Measurements from ENCODE around the gene ERVW-1.
"Not testable (repeated sequence)": the region's sequence is repeated elsewhere in the genome, so short reads cannot be mapped to it uniquely, and the experiment has no call there.

ERVW-1 gene

GRCh38 chr7:92485974-92486373 lies 8.2 kb upstream of the ERVW-1 start:
- Mint-ChIP-seq H3K27me3 (no peaks in the 10 kb centered on the region), H3K9me3 (no peaks in the 10 kb centered on the region), H3K4me3 (no peak overlapping the region), H3K36me3 (ENCODE audit: insufficient read depth) (peaks cover 18% of the 10 kb centered on the region), H3K4me1 (no peaks in the 10 kb centered on the region), H3K27ac (ENCODE audit: low read depth) (no peak overlapping the region)
- no peak for DNase-seq (ENCODE audit: low spot score in 2 of 2)
- ATAC-seq (replicated peaks; ENCODE audit: extremely low read depth, poor library complexity, severe bottlenecking): no peak

- DNase-seq (ENCODE audit: low spot score in 2 of 2): no peak
- Mint-ChIP-seq H3K9me3 (no peaks in the 10 kb centered on the region), H3K27ac (ENCODE audit: low read depth) (no peak overlapping the region), H3K27me3 (no peaks in the 10 kb centered on the region), H3K4me1 (no peaks in the 10 kb centered on the region), H3K4me3 (no peak overlapping the region), H3K36me3 (ENCODE audit: insufficient read depth) (peaks cover 13% of the 10 kb centered on the region)
- no peak for ATAC-seq (replicated peaks; ENCODE audit: extremely low read depth, poor library complexity, severe bottlenecking)
Measured at GRCh38 chr7:92485267-92485892, 7.6 kb upstream of the ERVW-1 start.

DNA sequence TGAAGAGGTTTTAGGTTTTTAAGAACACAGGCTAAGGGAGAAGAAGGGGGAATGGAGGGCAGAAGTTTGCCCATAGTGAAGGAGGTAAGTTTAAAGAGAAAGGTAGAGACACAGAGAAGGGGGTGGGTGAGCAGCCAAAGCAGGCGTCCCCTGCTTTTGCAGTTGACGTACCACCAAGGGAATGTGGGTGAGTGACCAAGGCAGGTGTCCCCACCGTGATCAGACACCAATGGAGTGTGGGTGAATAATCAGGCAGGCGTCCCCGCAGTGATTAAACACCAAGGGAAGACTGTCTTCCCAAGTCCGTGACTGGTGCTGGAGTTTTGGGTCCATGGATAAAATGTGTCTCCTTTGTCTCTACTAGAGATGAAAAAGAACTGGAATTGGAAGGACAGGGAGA lies 6.5 kb upstream of the ERVW-1 start:
- H3K4me1 Mint-ChIP-seq, H3K4me3 Mint-ChIP-seq: not testable (repeated sequence)

DNA sequence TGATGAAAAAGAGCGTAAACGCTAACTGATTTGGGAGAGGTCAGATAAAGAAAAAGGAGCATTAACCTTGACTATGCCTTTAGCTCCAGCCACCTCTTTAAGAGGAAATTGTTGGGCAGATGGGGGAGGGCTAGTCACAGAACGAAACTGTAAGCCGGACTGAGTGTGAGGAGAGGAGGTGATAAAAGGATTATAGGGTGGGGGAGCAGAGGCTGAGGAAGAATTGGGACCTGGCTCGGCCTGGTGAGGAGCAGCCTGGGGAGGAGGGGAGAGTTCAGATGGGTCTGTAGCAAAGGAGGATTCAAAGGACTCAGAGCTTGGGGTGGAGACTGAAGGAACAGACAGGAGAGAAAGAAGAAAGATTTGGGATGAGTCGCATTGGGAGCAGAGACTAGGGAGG lies 5.9 kb upstream of the ERVW-1 start:
- not testable (repeated sequence) for H3K27ac Mint-ChIP-seq (ENCODE audit: low read depth); H3K9me3 Mint-ChIP-seq; H3K36me3 Mint-ChIP-seq (ENCODE audit: insufficient read depth); H3K4me3 Mint-ChIP-seq; DNase-seq (ENCODE audit: low spot score in 2 of 2); H3K4me1 Mint-ChIP-seq; H3K27me3 Mint-ChIP-seq; ATAC-seq (replicated peaks; ENCODE audit: extremely low read depth, poor library complexity, severe bottlenecking)

More for the DNA sequence above, 6.5 kb upstream of the ERVW-1 start:
- not testable (repeated sequence) for H3K36me3 Mint-ChIP-seq (ENCODE audit: insufficient read depth); DNase-seq (ENCODE audit: low spot score in 2 of 2); H3K27ac Mint-ChIP-seq (ENCODE audit: low read depth); H3K9me3 Mint-ChIP-seq; H3K27me3 Mint-ChIP-seq; ATAC-seq (replicated peaks; ENCODE audit: extremely low read depth, poor library complexity, severe bottlenecking)

DNA sequence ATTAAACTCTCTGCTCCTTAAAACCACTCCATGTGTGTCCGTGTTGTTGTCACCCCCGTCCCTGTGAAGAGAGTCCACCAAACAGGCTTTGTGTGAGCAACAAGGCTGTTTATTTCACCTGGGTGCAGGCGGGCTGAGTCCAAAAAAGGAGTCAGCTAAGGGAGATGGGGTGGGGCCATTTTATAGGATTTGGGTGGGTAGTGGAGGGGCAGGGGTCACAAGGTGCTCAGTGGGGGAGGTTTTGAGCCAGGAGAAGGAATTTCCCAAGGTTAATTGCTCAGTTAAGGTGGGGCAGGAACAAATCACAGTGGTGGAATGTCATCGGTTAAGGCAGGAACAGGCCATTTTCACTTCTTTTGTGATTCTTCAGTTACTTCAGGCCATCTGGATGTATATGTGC lies 1.4 kb upstream of the ERVW-1 start:
- H3K4me1 Mint-ChIP-seq; H3K27me3 Mint-ChIP-seq; ATAC-seq (replicated peaks; ENCODE audit: extremely low read depth, poor library complexity, severe bottlenecking); DNase-seq (ENCODE audit: low spot score in 2 of 2); H3K9me3 Mint-ChIP-seq; H3K4me3 Mint-ChIP-seq; H3K36me3 Mint-ChIP-seq (ENCODE audit: insufficient read depth); H3K27ac Mint-ChIP-seq (ENCODE audit: low read depth): not testable (repeated sequence)

DNA sequence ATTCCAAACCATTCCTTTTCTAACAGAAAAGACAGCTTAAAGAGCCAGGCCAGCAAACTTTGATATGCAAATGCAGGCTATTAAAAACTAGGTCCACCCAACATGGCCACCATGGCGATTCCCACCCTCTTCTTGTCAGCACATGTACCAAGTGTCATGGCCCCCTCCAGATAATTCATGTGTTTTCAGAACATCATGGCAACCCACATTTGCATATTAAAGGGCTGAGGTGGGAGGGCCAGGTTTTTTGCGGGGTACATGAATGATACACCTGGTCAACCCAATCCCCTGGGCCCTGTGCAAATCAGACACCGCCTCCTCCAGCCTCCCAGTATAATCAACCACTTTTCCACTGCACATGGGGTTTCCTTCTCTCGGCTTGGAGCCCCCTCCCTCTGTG lies 965 bp upstream of the ERVW-1 start:
- ATAC-seq (replicated peaks; ENCODE audit: extremely low read depth, poor library complexity, severe bottlenecking) (no peak), DNase-seq (ENCODE audit: low spot score in 2 of 2) (no peak)
- Mint-ChIP-seq H3K36me3 (ENCODE audit: insufficient read depth) (no peaks in the 10 kb centered on the region), H3K9me3 (no peaks in the 10 kb centered on the region), H3K27me3 (no peaks in the 10 kb centered on the region), H3K4me3 (no peak overlapping the region), H3K27ac (ENCODE audit: low read depth) (no peak overlapping the region), H3K4me1 (no peaks in the 10 kb centered on the region)

- Mint-ChIP-seq H3K27me3 (no peaks in the 10 kb centered on the region), H3K4me1 (no peaks in the 10 kb centered on the region), H3K36me3 (ENCODE audit: insufficient read depth) (no peaks in the 10 kb centered on the region), H3K9me3 (no peaks in the 10 kb centered on the region), H3K4me3 (no peak overlapping the region), H3K27ac (ENCODE audit: low read depth) (no peak overlapping the region)
- no peak for ATAC-seq (replicated peaks; ENCODE audit: extremely low read depth, poor library complexity, severe bottlenecking)
- DNase-seq (ENCODE audit: low spot score in 2 of 2): no peak
Measured at GRCh38 chr7:92478095-92478494, 349 bp upstream of the ERVW-1 start.

GRCh38 chr7:92475851-92476590 lies 1.7 kb downstream of the ERVW-1 start:
- H3K9me3 Mint-ChIP-seq; H3K36me3 Mint-ChIP-seq (ENCODE audit: insufficient read depth); DNase-seq (ENCODE audit: low spot score in 2 of 2); H3K4me1 Mint-ChIP-seq; H3K27me3 Mint-ChIP-seq; ATAC-seq (replicated peaks; ENCODE audit: extremely low read depth, poor library complexity, severe bottlenecking); H3K27ac Mint-ChIP-seq (ENCODE audit: low read depth); H3K4me3 Mint-ChIP-seq: not testable (repeated sequence)

GRCh38 chr7:92475261-92475770 lies 2.4 kb downstream of the ERVW-1 start:
- not testable (repeated sequence) for H3K9me3 Mint-ChIP-seq; H3K4me1 Mint-ChIP-seq; H3K4me3 Mint-ChIP-seq; ATAC-seq (replicated peaks; ENCODE audit: extremely low read depth, poor library complexity, severe bottlenecking); H3K27ac Mint-ChIP-seq (ENCODE audit: low read depth); H3K36me3 Mint-ChIP-seq (ENCODE audit: insufficient read depth); DNase-seq (ENCODE audit: low spot score in 2 of 2); H3K27me3 Mint-ChIP-seq

- H3K4me1 Mint-ChIP-seq; H3K4me3 Mint-ChIP-seq; H3K27ac Mint-ChIP-seq (ENCODE audit: low read depth); H3K9me3 Mint-ChIP-seq; DNase-seq (ENCODE audit: low spot score in 2 of 2); H3K27me3 Mint-ChIP-seq; ATAC-seq (replicated peaks; ENCODE audit: extremely low read depth, poor library complexity, severe bottlenecking); H3K36me3 Mint-ChIP-seq (ENCODE audit: insufficient read depth): not testable (repeated sequence)
Measured at GRCh38 chr7:92473989-92474388, 3.8 kb downstream of the ERVW-1 start.

DNA sequence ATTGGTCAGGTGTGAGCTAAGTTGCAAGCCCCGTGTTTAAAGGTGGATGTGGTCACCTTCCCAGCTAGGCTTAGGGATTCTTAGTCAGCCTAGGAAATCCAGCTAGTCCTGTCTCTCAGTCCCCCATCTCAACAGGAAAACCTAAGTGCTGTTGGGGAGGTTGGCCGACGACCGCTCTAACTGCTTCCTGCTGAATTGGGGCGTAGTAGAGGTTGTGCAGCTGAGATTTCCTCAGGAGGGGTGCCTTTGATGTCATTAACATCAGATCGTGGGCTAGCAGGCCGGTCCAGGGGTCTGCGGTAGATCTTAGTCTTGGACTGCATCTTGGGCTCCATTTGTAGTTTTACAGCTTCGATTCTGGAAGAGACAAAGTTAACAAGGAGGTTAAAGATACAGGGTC lies 9.2 kb downstream of the ERVW-1 start:
- H3K4me3 Mint-ChIP-seq; DNase-seq (ENCODE audit: low spot score in 2 of 2); H3K27ac Mint-ChIP-seq (ENCODE audit: low read depth); ATAC-seq (replicated peaks; ENCODE audit: extremely low read depth, poor library complexity, severe bottlenecking); H3K27me3 Mint-ChIP-seq; H3K36me3 Mint-ChIP-seq (ENCODE audit: insufficient read depth); H3K4me1 Mint-ChIP-seq; H3K9me3 Mint-ChIP-seq: not testable (repeated sequence)

- Mint-ChIP-seq H3K36me3 (ENCODE audit: insufficient read depth) (peaks cover 4% of the 10 kb centered on the region), H3K4me1 (no peaks in the 10 kb centered on the region), H3K27me3 (no peaks in the 10 kb centered on the region), H3K9me3 (peaks cover 4% of the 10 kb centered on the region), H3K27ac (ENCODE audit: low read depth) (no peak overlapping the region), H3K4me3 (no peak overlapping the region)
- DNase-seq (ENCODE audit: low spot score in 2 of 2) (no peak), ATAC-seq (replicated peaks; ENCODE audit: extremely low read depth, poor library complexity, severe bottlenecking) (no peak)
Measured at GRCh38 chr7:92466682-92467081, 11.1 kb downstream of the ERVW-1 start.

DNA sequence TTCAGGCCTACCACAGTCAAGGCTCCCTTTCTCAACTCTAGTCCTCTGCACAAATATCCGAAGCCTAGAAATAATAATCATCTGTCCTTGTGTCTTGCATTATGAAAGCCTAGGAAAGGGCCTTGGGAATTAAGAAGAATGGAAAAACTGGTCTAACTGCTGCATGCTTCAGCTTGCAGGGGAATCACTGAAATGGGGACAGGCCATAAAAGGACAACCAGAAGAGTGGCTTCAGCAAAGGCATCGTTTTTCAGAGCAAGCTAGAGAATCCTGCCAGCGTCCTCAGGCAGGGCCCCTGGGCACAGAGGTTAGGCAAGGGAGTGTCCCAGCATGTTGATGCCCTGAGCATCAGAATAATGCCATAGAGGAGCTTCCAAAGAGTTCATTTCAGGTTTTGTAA lies 13.2 kb downstream of the ERVW-1 start:
- Mint-ChIP-seq H3K9me3 (peaks cover 4% of the 10 kb centered on the region), H3K27ac (ENCODE audit: low read depth) (no peak overlapping the region), H3K27me3 (no peaks in the 10 kb centered on the region), H3K4me1 (no peaks in the 10 kb centered on the region), H3K4me3 (no peak overlapping the region), H3K36me3 (ENCODE audit: insufficient read depth) (peaks cover 4% of the 10 kb centered on the region)
- DNase-seq (ENCODE audit: low spot score in 2 of 2): no peak
- ATAC-seq (replicated peaks; ENCODE audit: extremely low read depth, poor library complexity, severe bottlenecking): no peak

All from central memory CD8-positive, alpha-beta T cell (primary cell).